Testis (tissue), 3 donors: ENCODE results near the gene HMX2. TPM values are rescaled to one million over a fixed set of nuclear protein-coding genes. Genes with fewer than 3 reads are reported as not detected.

ENCODE experiments used
- DNase-seq: peaks from one replicate; pipeline ENCODE4 v3.0.0-alpha.2; 2019
- H3K27ac ChIP-seq, 2 donors: fragments of 200-600 bp; sonication (generic); one replicate each; pipeline ENCODE4 v1.5.1; 2019
- H3K27me3 ChIP-seq: fragments of 200-600 bp; sonication (generic); one replicate; pipeline ENCODE4 v1.5.1; 2019
- H3K36me3 ChIP-seq: fragments of 200-600 bp; sonication (generic); one replicate; pipeline ENCODE4 v1.5.1; 2017; ENCODE audit warnings: low read depth; ENCODE audit errors: missing control alignments
- H3K4me1 ChIP-seq: fragments of 200-600 bp; sonication (generic); one replicate; pipeline ENCODE4 v1.5.1; 2019
- H3K4me3 ChIP-seq, 2 donors: fragments of 200-600 bp; sonication (generic); one replicate each; pipeline ENCODE4 v1.5.1; 2017 to 2019
- H3K9me3 ChIP-seq: fragments of 200-600 bp; sonication (generic); one replicate; pipeline ENCODE4 v1.5.1; 2017
- CTCF ChIP-seq, 3 experiments: fragments of 450-650 bp in 2 of 3; fragments of 200-600 bp in 1 of 3; sonication (generic) in 1 of 3; IDR thresholded peaks; one replicate each; pipeline ENCODE4 v1.5.1; 2016 to 2019; ENCODE audit warnings: antibody characterized with exemption in 3 of 3, mild to moderate bottlenecking in 2 of 3, moderate library complexity in 1 of 3
- POLR2A ChIP-seq: fragments of 450-650 bp; IDR thresholded peaks from one replicate; pipeline ENCODE4 v1.6.1; 2017; ENCODE audit warnings: antibody characterized with exemption, mild to moderate bottlenecking, moderate library complexity
- WGBS, 2 donors: methylation state at CpG; one replicate each; pipeline ENCODE4 v1.1.5; 2018; 5-methylcytosine and 5-hydroxymethylcytosine counted together
- intact Hi-C: fragments of 100-400 bp; cut with DNase I; formaldehyde crosslinking; loops from one replicate; pipeline ENCODE4 v1.15.1; 2023; ENCODE audit warnings: low total_unique reads
- polyA plus RNA-seq: library from polyadenylated mRNA; stranded (reverse); fragments of 350-450 nt; fragmentation: Illumina TruSeq; extraction: RNeasy Lipid Tissue Mini Kit (QIAGEN cat#74804); gene quantifications from one replicate; pipeline ENCODE4 v1.2.3, GENCODE V29; 2014; ENCODE audit warnings: low read depth, low replicate concordance; ENCODE audit not compliant: insufficient read depth
- total RNA-seq, 2 donors: library from RNA; depleted of rRNA; stranded (reverse); fragments of >200 nt; gene quantifications; one replicate each; pipeline ENCODE4 v1.2.3, GENCODE V29; 2016

The HMX2 gene
- total and polyA plus RNA-seq, 3 donors from 2014 or later: 0.19 to 0.47 TPM; not detected in 1

DNA sequence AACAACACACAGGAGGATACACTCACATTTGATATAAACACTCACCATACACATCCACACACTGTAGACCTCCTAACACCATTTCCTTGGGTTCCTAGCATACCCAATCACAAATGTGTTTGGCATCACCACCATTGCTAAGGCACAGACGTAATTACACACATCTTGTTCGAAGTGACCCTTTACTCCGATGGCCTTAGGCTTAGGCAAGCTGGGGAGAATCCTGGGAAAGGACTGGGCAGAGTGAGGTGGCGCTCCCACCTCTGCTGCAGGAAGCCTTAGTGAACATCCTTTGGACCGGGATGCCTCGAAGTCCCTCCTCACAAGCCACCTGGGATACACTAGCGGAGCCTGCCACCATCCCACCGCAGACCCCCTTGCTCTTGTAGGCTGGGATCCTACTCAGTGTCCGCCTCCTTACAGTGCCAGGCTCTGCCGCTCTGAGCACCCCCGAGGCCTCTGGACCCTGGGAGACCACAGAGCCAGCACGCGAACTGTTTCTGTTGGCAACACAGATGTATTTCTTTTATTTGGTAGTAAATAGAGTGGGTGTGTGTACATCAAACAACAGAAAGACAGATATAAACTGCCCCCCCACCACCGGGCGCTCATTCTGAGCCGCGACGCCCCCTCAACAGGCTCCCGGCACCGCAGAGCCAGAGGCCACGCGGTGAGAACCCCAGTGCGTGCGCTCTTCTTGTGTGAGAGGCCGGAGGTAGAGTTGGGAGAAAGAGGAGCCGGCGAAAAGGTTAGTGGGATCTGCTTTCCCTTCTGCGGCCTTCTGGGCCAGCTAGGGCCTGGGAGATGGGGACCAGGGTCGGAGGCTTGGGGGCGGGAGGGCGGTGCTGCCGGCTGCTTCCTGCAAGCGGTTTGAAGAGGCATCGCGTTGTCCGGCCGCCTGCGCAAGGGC lies 5.9 kb upstream of the HMX2 start:
- intact Hi-C loops: no loop called here
- TF ChIP-seq POLR2A (no peak), CTCF (IDR thresholded peaks at IDR 0.05) (no peak)
- Histone ChIP-seq H3K4me1 (peaks cover 4% of the 10 kb centered on the region), H3K4me3 (no peak overlapping the region), H3K9me3 (no peaks in the 10 kb centered on the region), H3K36me3 (no peaks in the 10 kb centered on the region), H3K27ac (no peak overlapping the region), H3K27me3 (peaks cover 21% of the 10 kb centered on the region)
- no peak for DNase-seq
- WGBS, 2 donors: 8 to 10% methylated on average over 26 to 38 of the region's 38 CpGs

DNA sequence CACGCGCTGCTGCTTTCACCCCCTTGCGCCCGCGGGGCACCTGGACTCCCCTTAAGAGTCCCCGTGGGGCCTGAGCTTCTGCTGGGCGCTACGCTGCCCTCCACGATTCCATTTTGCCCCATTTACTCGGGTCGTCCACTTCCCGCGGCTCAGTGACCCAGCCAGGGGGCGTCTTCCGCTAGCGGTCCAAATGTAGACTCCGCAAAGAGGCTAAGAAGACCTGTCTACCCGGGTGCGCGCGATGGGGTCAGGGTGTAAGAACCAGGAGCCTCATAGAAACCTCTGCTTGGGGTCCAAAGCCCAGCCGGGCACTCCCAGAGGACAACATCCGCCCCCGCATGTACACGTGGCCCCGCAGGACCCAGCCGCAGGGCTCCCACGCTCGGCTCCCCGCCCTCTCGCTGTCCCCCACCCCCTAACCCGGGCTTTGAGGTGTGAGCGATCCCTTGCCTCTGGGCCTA lies 5.2 kb upstream of the HMX2 start:
- intact Hi-C loops: no loop called here
- Histone ChIP-seq H3K4me3 (no peak overlapping the region), H3K27me3 (peaks cover 21% of the 10 kb centered on the region), H3K36me3 (no peaks in the 10 kb centered on the region), H3K4me1 (no peaks in the 10 kb centered on the region), H3K27ac (no peak overlapping the region), H3K9me3 (no peaks in the 10 kb centered on the region)
- WGBS, 2 donors: 3% methylated on average over 33 of the region's 33 CpGs; no CpG with 5 or more reads in 1 of the 2 donors
- DNase-seq: no peak
- TF ChIP-seq POLR2A (no peak), CTCF (IDR thresholded peaks at IDR 0.05) (no peak)

GRCh38 chr10:123143162-123143824 lies 4.6 kb upstream of the HMX2 start:
- DNase-seq: no peak
- no peaks in the 10 kb centered on the region for H3K4me1 ChIP-seq
- H3K9me3 ChIP-seq: no peaks in the 10 kb centered on the region
- no peak overlapping the region for H3K4me3 ChIP-seq
- peaks cover 21% of the 10 kb centered on the region for H3K27me3 ChIP-seq
- TF ChIP-seq POLR2A (no peak), CTCF (IDR thresholded peaks at IDR 0.05) (no peak)
- WGBS, 2 donors: 0 to 9% methylated on average over 11 to 33 of the region's 33 CpGs
- intact Hi-C loops: no loop called here
- H3K36me3 ChIP-seq: no peaks in the 10 kb centered on the region
- no peak overlapping the region for H3K27ac ChIP-seq

- intact Hi-C loops: no loop called here
Observed at GRCh38 chr10:123143825-123144168, 4.1 kb upstream of the HMX2 start.

More at GRCh38 chr10:123143825-123144168, 4.1 kb upstream of the HMX2 start:
- Histone ChIP-seq H3K27ac (no peak overlapping the region), H3K27me3 (peaks cover 21% of the 10 kb centered on the region), H3K4me1 (no peaks in the 10 kb centered on the region), H3K9me3 (no peaks in the 10 kb centered on the region), H3K4me3 (no peak overlapping the region), H3K36me3 (no peaks in the 10 kb centered on the region)
- WGBS, 2 donors: 16 to 19% methylated on average over 9 to 10 of the region's 10 CpGs
- no peak for DNase-seq
- TF ChIP-seq POLR2A (no peak), CTCF (IDR thresholded peaks at IDR 0.05) (no peak)
